Suprapubic skin (tissue), 3 donors: ENCODE measurements around the gene CYP2S1.

Source experiments
- POLR2A ChIP-seq, 2 donors: fragments of 450-650 bp; IDR thresholded peaks; one replicate each; pipeline ENCODE4 v1.6.1; 2017; ENCODE audit warnings: antibody characterized with exemption in 2 of 2, mild to moderate bottlenecking in 2 of 2, moderate library complexity in 2 of 2
- TF ChIP-seq, protein P1 (sequence below), 2 donors: fragments of 200-600 bp in 1 of 2; fragments of 450-650 bp in 1 of 2; sonication (generic) in 1 of 2; IDR thresholded peaks; one replicate each; pipeline ENCODE4 v1.5.1; 2016 to 2019; ENCODE audit warnings: antibody characterized with exemption in 2 of 2, mild to moderate bottlenecking in 1 of 2, moderate library complexity in 1 of 2

DNA sequence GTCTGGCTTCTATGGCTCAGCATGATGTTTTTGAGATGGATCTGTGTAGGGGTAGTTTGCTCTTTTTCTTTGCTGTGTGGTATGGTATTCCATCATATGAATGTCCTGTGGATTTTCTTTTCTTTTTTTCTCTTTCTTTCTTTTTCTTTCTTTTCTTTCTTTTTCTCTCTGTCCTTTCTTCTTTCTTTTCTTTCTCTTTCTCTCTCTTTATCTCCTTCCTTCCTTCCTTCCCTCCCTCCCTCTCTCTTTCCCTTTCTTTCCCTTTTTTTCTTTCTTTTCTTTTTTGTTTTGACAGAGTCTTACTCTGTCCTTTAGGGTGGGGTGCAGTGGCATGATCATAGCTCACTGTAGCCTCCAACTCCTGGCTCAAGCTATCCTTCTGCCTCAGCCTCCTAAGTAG lies 62.2 kb downstream of the CYP2S1 start:
- TF ChIP-seq POLR2A (IDR thresholded peaks at IDR 0.05) = no peak
- TF ChIP-seq, protein P1, sequence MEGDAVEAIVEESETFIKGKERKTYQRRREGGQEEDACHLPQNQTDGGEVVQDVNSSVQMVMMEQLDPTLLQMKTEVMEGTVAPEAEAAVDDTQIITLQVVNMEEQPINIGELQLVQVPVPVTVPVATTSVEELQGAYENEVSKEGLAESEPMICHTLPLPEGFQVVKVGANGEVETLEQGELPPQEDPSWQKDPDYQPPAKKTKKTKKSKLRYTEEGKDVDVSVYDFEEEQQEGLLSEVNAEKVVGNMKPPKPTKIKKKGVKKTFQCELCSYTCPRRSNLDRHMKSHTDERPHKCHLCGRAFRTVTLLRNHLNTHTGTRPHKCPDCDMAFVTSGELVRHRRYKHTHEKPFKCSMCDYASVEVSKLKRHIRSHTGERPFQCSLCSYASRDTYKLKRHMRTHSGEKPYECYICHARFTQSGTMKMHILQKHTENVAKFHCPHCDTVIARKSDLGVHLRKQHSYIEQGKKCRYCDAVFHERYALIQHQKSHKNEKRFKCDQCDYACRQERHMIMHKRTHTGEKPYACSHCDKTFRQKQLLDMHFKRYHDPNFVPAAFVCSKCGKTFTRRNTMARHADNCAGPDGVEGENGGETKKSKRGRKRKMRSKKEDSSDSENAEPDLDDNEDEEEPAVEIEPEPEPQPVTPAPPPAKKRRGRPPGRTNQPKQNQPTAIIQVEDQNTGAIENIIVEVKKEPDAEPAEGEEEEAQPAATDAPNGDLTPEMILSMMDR (IDR thresholded peaks at IDR 0.05) = no peak
